Activated CD4-positive, alpha-beta T cell treated with anti-CD3 and anti-CD28 coated beads, Interleukin-2, amount 50 U/mL, for 1 hour (primary cell): Measurements from ENCODE around the gene MAMLD1.
"Not testable (repeated sequence)": the region's sequence is repeated elsewhere in the genome, so short reads cannot be mapped to it uniquely, and the experiment has no call there.

Experiments
- DNase-seq: peaks from one replicate; pipeline ENCODE4 v3.0.0-alpha.2; 2020

MAMLD1 gene

GRCh38 chrX:150362599-150363481 is at the start of gene MAMLD1:
TSS of gene MAMLD1 (plus strand) at chrX:150363317. CDS start at chrX:150445517, 82,200 bp downstream.
- DNase-seq = peak; percentile 51

- DNase-seq = no peak
Measured at GRCh38 chrX:150313514-150313913, 49.6 kb upstream of the MAMLD1 start.

GRCh38 chrX:150314186-150314585 is 48.9 kb upstream of the MAMLD1 start:
- DNase-seq = no peak

GRCh38 chrX:150316564-150316963 is 46.6 kb upstream of the MAMLD1 start:
- no peak for DNase-seq

GRCh38 chrX:150323020-150323419 is 40.1 kb upstream of the MAMLD1 start:
- DNase-seq = no peak

- DNase-seq = no peak
Measured at GRCh38 chrX:150324035-150324728, 38.9 kb upstream of the MAMLD1 start.

GRCh38 chrX:150324919-150325318 is 38.2 kb upstream of the MAMLD1 start:
- DNase-seq = no peak

GRCh38 chrX:150326541-150327247 is 36.4 kb upstream of the MAMLD1 start:
- DNase-seq = no peak

- DNase-seq = no peak
Measured at GRCh38 chrX:150329282-150329681, 33.8 kb upstream of the MAMLD1 start.

GRCh38 chrX:150329868-150330267 is 33.2 kb upstream of the MAMLD1 start:
- no peak for DNase-seq

GRCh38 chrX:150332023-150332422 is 31.1 kb upstream of the MAMLD1 start:
- DNase-seq = no peak

GRCh38 chrX:150334100-150334499 is 29.0 kb upstream of the MAMLD1 start:
- DNase-seq = no peak

- no peak for DNase-seq
Measured at GRCh38 chrX:150334981-150335380, 28.1 kb upstream of the MAMLD1 start.

GRCh38 chrX:150337026-150337425 is 26.1 kb upstream of the MAMLD1 start:
- DNase-seq = no peak

- no peak for DNase-seq
Measured at GRCh38 chrX:150337536-150337935, 25.6 kb upstream of the MAMLD1 start.

- DNase-seq = no peak
Measured at GRCh38 chrX:150338615-150339014, 24.5 kb upstream of the MAMLD1 start.

- DNase-seq = no peak
Measured at GRCh38 chrX:150339736-150340135, 23.4 kb upstream of the MAMLD1 start.

GRCh38 chrX:150340326-150340725 is 22.8 kb upstream of the MAMLD1 start:
- DNase-seq = not testable (repeated sequence)

GRCh38 chrX:150347471-150347870 is 15.6 kb upstream of the MAMLD1 start:
- no peak for DNase-seq

- no peak for DNase-seq
Measured at GRCh38 chrX:150348365-150348764, 14.8 kb upstream of the MAMLD1 start.

GRCh38 chrX:150352114-150352513 is 11.0 kb upstream of the MAMLD1 start:
- DNase-seq = no peak

GRCh38 chrX:150352581-150352980 is 10.5 kb upstream of the MAMLD1 start:
- DNase-seq = no peak

- no peak for DNase-seq
Measured at GRCh38 chrX:150355913-150356312, 7.2 kb upstream of the MAMLD1 start.

- no peak for DNase-seq
Measured at GRCh38 chrX:150357790-150358189, 5.3 kb upstream of the MAMLD1 start.
